HepG2 (cell line): ENCODE measurements around the gene RTEL1. TPM values are rescaled to one million over a fixed set of nuclear protein-coding genes. Genes with fewer than 3 reads are reported as not detected.

Experiments used
- ADNP ChIP-seq: sonication (generic); formaldehyde crosslinking; IDR thresholded peaks from 2 replicates; pipeline ENCODE4 v1.4.0; 2020; ENCODE audit warnings: missing genetic modification reagents
- CEBPG ChIP-seq: IDR thresholded peaks from 2 replicates; pipeline ENCODE4 v1.6.1; 2016
- CREB3 ChIP-seq: sonication (generic); formaldehyde crosslinking; IDR thresholded peaks from 2 replicates; pipeline ENCODE4 v1.5.0; 2020; ENCODE audit warnings: missing genetic modification reagents
- GTF3A ChIP-seq: sonication (generic); formaldehyde crosslinking; conservative IDR thresholded peaks from 2 replicates; pipeline ENCODE4 v1.4.0; 2020; ENCODE audit warnings: mild to moderate bottlenecking, missing genetic modification reagents
- IRF1 ChIP-seq: sonication (generic); formaldehyde crosslinking; IDR thresholded peaks from 2 replicates; pipeline ENCODE4 v1.4.0; 2020; ENCODE audit warnings: low read depth, mild to moderate bottlenecking, missing genetic modification reagents
- KLF6 ChIP-seq: IDR thresholded peaks from 2 replicates; pipeline ENCODE4 v1.8.0; 2016; ENCODE audit warnings: missing biosample characterization, missing genetic modification reagents
- MLLT10 ChIP-seq: sonication (generic); formaldehyde crosslinking; IDR thresholded peaks from 2 replicates; pipeline ENCODE4 v1.4.0; 2020; ENCODE audit warnings: missing genetic modification reagents
- MTF1 ChIP-seq: sonication (generic); formaldehyde crosslinking; IDR thresholded peaks from 2 replicates; pipeline ENCODE4 v1.5.0; 2020; ENCODE audit warnings: missing genetic modification reagents
- NFYB ChIP-seq: sonication (generic); formaldehyde crosslinking; IDR thresholded peaks from 2 replicates; pipeline ENCODE4 v1.4.0; 2020; ENCODE audit warnings: missing genetic modification reagents
- REST ChIP-seq, 2 experiments: IDR thresholded peaks; 2 replicates each; pipeline ENCODE4 v1.6.1; 2011 to 2012; ENCODE audit warnings: low read length in 2 of 2, borderline replicate concordance in 1 of 2, low read depth in 1 of 2, mild to moderate bottlenecking in 1 of 2, moderate library complexity in 1 of 2
- SAFB2 ChIP-seq: sonication (generic); formaldehyde crosslinking; IDR thresholded peaks from 2 replicates; pipeline ENCODE4 v1.5.1; 2020; ENCODE audit warnings: missing genetic modification reagents, low read depth, mild to moderate bottlenecking, borderline replicate concordance
- SP140L ChIP-seq: sonication (generic); formaldehyde crosslinking; IDR thresholded peaks from 2 replicates; pipeline ENCODE4 v1.4.0; 2020; ENCODE audit warnings: missing genetic modification reagents, borderline replicate concordance
- SP4 ChIP-seq: sonication (generic); formaldehyde crosslinking; IDR thresholded peaks from 2 replicates; pipeline ENCODE4 v1.8.1; 2023; ENCODE audit warnings: mild to moderate bottlenecking, missing genetic modification reagents
- TEAD3 ChIP-seq: optimal IDR thresholded peaks from 2 replicates; pipeline ENCODE3; 2016; ENCODE audit warnings: borderline replicate concordance
- TOPORS ChIP-seq: sonication (generic); formaldehyde crosslinking; IDR thresholded peaks from 2 replicates; pipeline ENCODE4 v1.8.0; 2023; ENCODE audit warnings: mild to moderate bottlenecking, missing genetic modification reagents
- ZBTB34 ChIP-seq: sonication (generic); formaldehyde crosslinking; IDR thresholded peaks from 2 replicates; pipeline ENCODE4 v1.8.0; 2022; ENCODE audit warnings: mild to moderate bottlenecking, missing genetic modification reagents
- ZFP36L2 ChIP-seq: sonication (generic); formaldehyde crosslinking; IDR thresholded peaks from 2 replicates; pipeline ENCODE4 v1.4.0; 2020; ENCODE audit warnings: missing genetic modification reagents
- ZNF337 ChIP-seq: sonication (generic); formaldehyde crosslinking; IDR thresholded peaks from 2 replicates; pipeline ENCODE4 v1.5.1; 2020; ENCODE audit warnings: missing genetic modification reagents, low read depth, mild to moderate bottlenecking, borderline replicate concordance
- ZNF33A ChIP-seq: sonication (generic); formaldehyde crosslinking; IDR thresholded peaks from 2 replicates; pipeline ENCODE4 v1.5.1; 2020; ENCODE audit warnings: missing genetic modification reagents, mild to moderate bottlenecking, moderate library complexity, borderline replicate concordance
- ZNF556 ChIP-seq: sonication (generic); formaldehyde crosslinking; IDR thresholded peaks from 2 replicates; pipeline ENCODE4 v1.4.0; 2020; ENCODE audit warnings: mild to moderate bottlenecking, missing genetic modification reagents, borderline replicate concordance
- ZNF567 ChIP-seq: sonication (generic); formaldehyde crosslinking; IDR thresholded peaks from 2 replicates; pipeline ENCODE4 v1.8.1; 2023; ENCODE audit warnings: mild to moderate bottlenecking, missing genetic modification reagents, borderline replicate concordance
- ZNF713 ChIP-seq: sonication (generic); formaldehyde crosslinking; IDR thresholded peaks from 2 replicates; pipeline ENCODE4 v1.4.0; 2020; ENCODE audit warnings: mild to moderate bottlenecking, missing genetic modification reagents
- ZNF740 ChIP-seq: sonication (generic); formaldehyde crosslinking; IDR thresholded peaks from 2 replicates; pipeline ENCODE4 v1.4.0; 2020; ENCODE audit warnings: missing genetic modification reagents
- ZNF781 ChIP-seq: sonication (generic); formaldehyde crosslinking; IDR thresholded peaks from 2 replicates; pipeline ENCODE4 v1.5.1; 2020; ENCODE audit warnings: borderline replicate concordance, mild to moderate bottlenecking, missing genetic modification reagents; ENCODE audit errors: not compliant biosample characterization
- polyA plus RNA-seq, 8 experiments: library from polyadenylated mRNA; depleted of rRNA in 3 of 8; stranded (reverse) in 7 of 8; unstranded in 1 of 8; fragments of >200 nt; fragmentation: Illumina TruSeq in 4 of 8; extraction: Trizol in 4 of 8; gene quantifications; 2 replicates each; pipeline versions ENCODE4 v1.2.1 to v1.2.3, GENCODE V29; 2011 to 2016; ENCODE audit warnings: low read depth in 4 of 8, missing spikeins in 1 of 8, mixed read lengths in 1 of 8; ENCODE audit not compliant: insufficient read depth in 1 of 8
- total RNA-seq, 5 experiments: library from RNA; depleted of rRNA; stranded (reverse); fragments of >200 nt; fragmentation: Illumina TruSeq; extraction: Trizol; gene quantifications; 2 replicates each; pipeline ENCODE4 v1.2.3, GENCODE V29; 2016; ENCODE audit warnings: low read depth in 1 of 5

Gene RTEL1
- total and polyA plus RNA-seq, 2 of the 13 experiments (the other 11 are each of a cell fraction or from before 2014, with no cell fraction given): 21.8 to 36.4 TPM

- no peak for TF ChIP-seq GTF3A (CRISPR knock-in tag)
- TF ChIP-seq ZNF781 (CRISPR knock-in tag): no peak
- TF ChIP-seq ZNF740 (CRISPR knock-in tag): peak; percentile 86; the same call in 1 of the 2 replicates
- no peak for TF ChIP-seq SP140L (CRISPR knock-in tag)
- TF ChIP-seq SAFB2 (CRISPR knock-in tag): no peak
- TF ChIP-seq ADNP (CRISPR knock-in tag): no peak
- TF ChIP-seq SP4 (CRISPR knock-in tag): 0 out of 2 replicates have a peak, but pooled peaks have one; percentile 38
- no peak for TF ChIP-seq CREB3 (CRISPR knock-in tag)
- TF ChIP-seq ZFP36L2: no peak
- TF ChIP-seq TEAD3: peak; percentile 15
- TF ChIP-seq ZNF556 (CRISPR knock-in tag): no peak
- TF ChIP-seq ZNF567 (CRISPR knock-in tag): no peak
- TF ChIP-seq MLLT10: no peak
- TF ChIP-seq IRF1 (CRISPR knock-in tag): no peak
- 0 out of 2 replicates have a peak, but pooled peaks have one; percentile 17 for TF ChIP-seq TOPORS
- no peak for TF ChIP-seq MTF1 (CRISPR knock-in tag)
- no peak for TF ChIP-seq ZNF33A (CRISPR knock-in tag)
- no peak for TF ChIP-seq CEBPG (CRISPR knock-in tag)
- no peak for TF ChIP-seq ZNF337 (CRISPR knock-in tag)
- no peak for TF ChIP-seq NFYB (CRISPR knock-in tag)
- TF ChIP-seq KLF6 (CRISPR knock-in tag): no peak
- no peak for TF ChIP-seq ZBTB34 (CRISPR knock-in tag)
- no peak for TF ChIP-seq REST (IDR thresholded peaks at IDR 0.05; ENCODE audit: borderline replicate concordance in 1 of 2, low read depth in 1 of 2, low read length in 2 of 2)
- TF ChIP-seq ZNF713 (CRISPR knock-in tag): no peak
These were observed 44.8 kb downstream of the RTEL1 start (continued) for GRCh38 chr20:63702751-63703470.
